Activated CD4-positive, alpha-beta T cell treated with anti-CD3 and anti-CD28 coated beads for 36 hours (primary cell): ENCODE measurements around the gene THBS4. TPM values are rescaled to one million over a fixed set of nuclear protein-coding genes. Genes with fewer than 3 reads are reported as not detected.
"Not testable (repeated sequence)": the region's sequence is repeated elsewhere in the genome, so short reads cannot be mapped to it uniquely, and the experiment has no call there.

Experiments
- ATAC-seq: fragments of 200-7000 bp; cut with Tn5 transposase; one replicate; pipeline ENCODE4 v1.10.0; 2021; ENCODE audit warnings: mild to moderate bottlenecking, moderate library complexity
- CTCF ChIA-PET: fragments of 350-600 bp; sonication (Branson Sonifier 250); formaldehyde crosslinking; loops from one replicate; lab custom pipeline; 2021; ENCODE audit warnings: antibody characterized with exemption; lab: Charles Lee
- POLR2A ChIA-PET: fragments of 350-600 bp; sonication (Branson Sonifier 250); formaldehyde crosslinking; loops from one replicate; lab custom pipeline; 2021; ENCODE audit warnings: antibody characterized with exemption, inconsistent platforms; lab: Charles Lee
- DNase-seq: peaks from one replicate; pipeline ENCODE4 v3.0.0-alpha.2; 2020
- H3K27ac Mint-ChIP-seq: one replicate; pipeline ENCODE4 v1.8.0; 2021; ENCODE audit warnings: mixed read lengths
- H3K27me3 Mint-ChIP-seq: one replicate; pipeline ENCODE4 v1.8.0; 2021; ENCODE audit warnings: mixed read lengths
- H3K36me3 Mint-ChIP-seq: one replicate; pipeline ENCODE4 v1.8.0; 2021; ENCODE audit warnings: low read depth, mixed read lengths
- H3K4me1 Mint-ChIP-seq: one replicate; pipeline ENCODE4 v1.8.0; 2021; ENCODE audit warnings: mixed read lengths
- H3K4me3 Mint-ChIP-seq: one replicate; pipeline ENCODE4 v1.8.0; 2021; ENCODE audit warnings: mild to moderate bottlenecking, moderate library complexity, mixed read lengths
- H3K9me3 Mint-ChIP-seq: one replicate; pipeline ENCODE4 v1.8.0; 2021; ENCODE audit warnings: low read depth, mixed read lengths
- intact Hi-C, 2 experiments: fragments of 100-400 bp; cut with DNase I in 1 of 2; cut with micrococcal nuclease in 1 of 2; formaldehyde crosslinking; loops; one replicate each; pipeline versions ENCODE4 v1.14.2 to v1.15.1; 2022 to 2024; cut with DNase I, micrococcal nuclease
- total RNA-seq, 2 experiments: library from RNA; stranded (reverse); gene quantifications; one replicate each; pipeline ENCODE4 v1.2.3, GENCODE V29; 2021

The THBS4 gene
- total RNA-seq, 2 experiments from 2014 or later: 2.1 to 2.3 TPM

DNA sequence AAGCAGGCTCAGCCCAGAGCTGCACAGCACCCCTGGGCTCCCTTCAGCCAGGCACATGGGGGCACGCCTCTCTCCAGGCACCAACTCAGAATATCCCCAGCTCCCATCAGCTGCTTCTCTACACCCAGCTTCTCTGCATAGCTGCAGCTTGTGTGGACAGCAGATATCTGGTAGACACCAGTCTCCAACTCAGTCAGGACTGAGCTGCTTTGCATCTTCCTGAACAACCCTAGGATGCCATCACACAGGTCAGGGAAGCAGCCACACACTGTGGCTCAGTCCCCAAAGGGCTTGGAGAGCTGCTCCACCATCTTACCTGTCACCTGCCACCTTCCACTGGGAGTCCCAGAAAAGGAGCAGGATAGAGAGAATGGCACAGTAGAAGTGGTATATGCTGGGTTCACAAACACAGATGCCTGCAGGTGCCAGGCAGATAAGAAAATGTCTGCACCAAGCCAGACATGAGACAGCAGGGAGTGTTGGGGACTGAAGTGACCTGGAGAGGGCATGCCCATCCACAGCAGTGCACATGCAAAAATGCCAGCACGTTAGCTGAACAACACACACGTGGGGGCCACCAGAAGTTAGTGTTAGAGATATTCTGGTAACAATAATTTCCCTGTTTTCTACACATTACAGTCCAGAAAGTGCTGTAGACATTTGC is 42.0 kb downstream of the THBS4 start:
- Mint-ChIP-seq H3K27ac (no peak overlapping the region), H3K4me1 (no peaks in the 10 kb centered on the region), H3K36me3 (no peaks in the 10 kb centered on the region), H3K9me3 (no peaks in the 10 kb centered on the region), H3K4me3 (no peak overlapping the region), H3K27me3 (no peaks in the 10 kb centered on the region)
- no peak for DNase-seq
- ChIA-PET CTCF (interaction anchor here (1.0 to 1.3 kb wide), 3 partner anchors 19 to 375 kb away, joined by 3 to 4 read pairs (median 4); no protein-coding TSS in a partner anchor), POLR2A (interaction anchor here (0.6 kb wide), 1 partner anchor 250 kb away, joined by 3 read pairs; no protein-coding TSS in a partner anchor)
- ATAC-seq: no peak
- intact Hi-C loops: no loop called here

DNA sequence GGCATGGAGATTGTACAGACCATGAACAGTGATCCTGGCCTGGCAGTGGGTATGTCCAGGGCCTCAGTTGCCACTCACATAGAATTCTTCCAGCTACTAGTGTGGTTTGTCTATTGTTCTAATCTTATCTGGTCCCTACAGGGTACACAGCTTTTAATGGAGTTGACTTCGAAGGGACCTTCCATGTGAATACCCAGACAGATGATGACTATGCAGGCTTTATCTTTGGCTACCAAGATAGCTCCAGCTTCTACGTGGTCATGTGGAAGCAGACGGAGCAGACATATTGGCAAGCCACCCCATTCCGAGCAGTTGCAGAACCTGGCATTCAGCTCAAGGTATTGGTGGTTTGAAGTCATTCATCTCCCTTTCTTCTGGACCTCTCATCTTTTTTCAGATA is 43.8 kb downstream of the THBS4 start:
- CTCF ChIA-PET: interaction anchor here (0.7 to 1.4 kb wide), 5 partner anchors 12 to 510 kb away, joined by 3 to 6 read pairs (median 4); no protein-coding TSS in a partner anchor
- no peak overlapping the region for H3K4me3 Mint-ChIP-seq
- no peak overlapping the region for H3K27ac Mint-ChIP-seq
- H3K4me1 Mint-ChIP-seq: peaks cover 12% of the 10 kb centered on the region
- POLR2A ChIA-PET: no interaction called here
- H3K27me3 Mint-ChIP-seq: no peaks in the 10 kb centered on the region
- DNase-seq (no peak), ATAC-seq (no peak)
- no peaks in the 10 kb centered on the region for H3K36me3 Mint-ChIP-seq
- H3K9me3 Mint-ChIP-seq: no peaks in the 10 kb centered on the region
- intact Hi-C loops: no loop called here

DNA sequence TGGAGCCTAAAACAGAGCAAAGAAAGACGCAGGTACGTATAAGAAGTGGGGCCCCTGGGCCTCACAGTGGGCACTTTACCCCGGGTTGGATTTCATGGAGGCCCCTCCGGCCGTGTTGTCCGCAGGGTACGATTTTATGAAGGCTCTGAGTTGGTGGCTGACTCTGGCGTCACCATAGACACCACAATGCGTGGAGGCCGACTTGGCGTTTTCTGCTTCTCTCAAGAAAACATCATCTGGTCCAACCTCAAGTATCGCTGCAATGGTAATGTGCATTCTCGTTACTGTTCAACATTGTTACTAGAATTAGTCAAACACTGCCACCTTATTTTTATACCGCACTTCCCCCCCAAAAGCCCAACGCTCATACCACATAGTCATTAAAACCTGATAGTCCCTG is 47.1 kb downstream of the THBS4 start:
- DNase-seq (no peak), ATAC-seq (no peak)
- H3K36me3 Mint-ChIP-seq: no peaks in the 10 kb centered on the region
- H3K4me3 Mint-ChIP-seq: no peak overlapping the region
- no peaks in the 10 kb centered on the region for H3K9me3 Mint-ChIP-seq
- peaks cover 12% of the 10 kb centered on the region for H3K4me1 Mint-ChIP-seq
- H3K27ac Mint-ChIP-seq: peak overlapping the region; percentile 78
- H3K27me3 Mint-ChIP-seq: no peaks in the 10 kb centered on the region
- ChIA-PET POLR2A (no interaction called here), CTCF (interaction anchor here (0.7 to 4.2 kb wide), 4 partner anchors 92 to 225 kb away, joined by 4 to 34 read pairs (median 9); no protein-coding TSS in a partner anchor)
- intact Hi-C loops: loop anchor here (2.0 to 10.0 kb wide), 4 partner anchors 91 to 1061 kb away; partner anchors contain the start of genes DHFR (in 1 of the 2), MSH3 (in 1 of the 2) and MTX3 (in 1 of the 2)

GRCh38 chr5:80082731-80083100 is 47.6 kb downstream of the THBS4 start:
- H3K4me3 Mint-ChIP-seq: peak overlapping the region; percentile 41
- H3K27me3 Mint-ChIP-seq: no peaks in the 10 kb centered on the region
- no peaks in the 10 kb centered on the region for H3K36me3 Mint-ChIP-seq
- H3K4me1 Mint-ChIP-seq: peaks cover 12% of the 10 kb centered on the region
- no peaks in the 10 kb centered on the region for H3K9me3 Mint-ChIP-seq
- CTCF ChIA-PET: interaction anchor here (0.6 to 4.2 kb wide), 52 partner anchors 9 to 1063 kb away, joined by 3 to 43 read pairs (median 4); no protein-coding TSS in a partner anchor
- peak; percentile 82 for ATAC-seq
- peak; percentile 85 for DNase-seq
- POLR2A ChIA-PET: interaction anchor here (0.5 kb wide), 1 partner anchor 188 kb away, joined by 3 read pairs; no protein-coding TSS in a partner anchor
- H3K27ac Mint-ChIP-seq: peak overlapping the region; percentile 78
- intact Hi-C loops: loop anchor here (1.0 to 10.0 kb wide), 9 partner anchors 92 to 1062 kb away; partner anchors contain the start of genes DHFR (in 1 of the 2), MSH3 (in 1 of the 2) and MTX3 (in 1 of the 2)

DNA sequence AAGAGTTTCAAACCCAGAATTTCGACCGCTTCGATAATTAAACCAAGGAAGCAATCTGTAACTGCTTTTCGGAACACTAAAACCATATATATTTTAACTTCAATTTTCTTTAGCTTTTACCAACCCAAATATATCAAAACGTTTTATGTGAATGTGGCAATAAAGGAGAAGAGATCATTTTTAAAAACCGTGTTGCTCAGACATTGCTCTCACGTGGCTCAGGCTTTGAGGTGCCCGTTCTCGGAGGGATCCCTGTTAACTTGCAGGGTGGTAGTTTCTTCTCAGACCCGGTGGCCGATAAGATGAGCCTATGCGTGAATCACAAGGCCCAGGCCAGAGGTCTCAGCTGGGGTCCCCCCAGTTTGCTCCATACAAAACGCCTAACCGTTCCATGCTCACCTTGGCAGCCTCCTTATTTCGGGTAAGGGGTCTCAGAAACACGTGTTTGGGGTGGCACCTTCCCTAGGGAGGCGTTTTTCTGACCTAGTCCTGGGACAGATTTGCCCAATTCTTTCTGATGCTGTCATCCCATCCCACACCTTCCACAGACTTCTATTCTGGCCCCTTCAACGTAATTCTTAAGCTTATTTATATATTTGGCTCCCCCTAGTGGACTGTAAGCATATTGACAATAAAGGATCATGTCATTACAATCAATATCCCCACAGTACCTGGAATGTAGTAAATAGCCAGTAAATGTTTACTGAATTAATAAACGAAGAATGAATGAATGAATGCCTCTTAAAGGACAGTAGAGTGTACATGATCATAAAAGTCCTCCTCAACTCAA is 48.1 kb downstream of the THBS4 start:
- no peaks in the 10 kb centered on the region for H3K9me3 Mint-ChIP-seq
- no peaks in the 10 kb centered on the region for H3K27me3 Mint-ChIP-seq
- H3K27ac Mint-ChIP-seq: peak overlapping the region; percentile 76
- ChIA-PET CTCF (interaction anchor here (0.6 to 4.2 kb wide), 81 partner anchors 9 to 1063 kb away, joined by 3 to 43 read pairs (median 4); partner anchors contain the start of gene SERINC5), POLR2A (interaction anchor here (0.5 to 0.7 kb wide), 3 partner anchors 93 to 187 kb away, joined by 3 to 5 read pairs (median 3); no protein-coding TSS in a partner anchor)
- peak overlapping the region; percentile 41 for H3K4me3 Mint-ChIP-seq
- H3K4me1 Mint-ChIP-seq: peaks cover 12% of the 10 kb centered on the region
- ATAC-seq (peak; percentile 82), DNase-seq (peak; percentile 40)
- intact Hi-C loops: loop anchor here (1.0 to 10.0 kb wide), 9 partner anchors 92 to 1062 kb away; partner anchors contain the start of genes DHFR (in 1 of the 2), MSH3 (in 1 of the 2) and MTX3 (in 1 of the 2)
- H3K36me3 Mint-ChIP-seq: no peaks in the 10 kb centered on the region

DNA sequence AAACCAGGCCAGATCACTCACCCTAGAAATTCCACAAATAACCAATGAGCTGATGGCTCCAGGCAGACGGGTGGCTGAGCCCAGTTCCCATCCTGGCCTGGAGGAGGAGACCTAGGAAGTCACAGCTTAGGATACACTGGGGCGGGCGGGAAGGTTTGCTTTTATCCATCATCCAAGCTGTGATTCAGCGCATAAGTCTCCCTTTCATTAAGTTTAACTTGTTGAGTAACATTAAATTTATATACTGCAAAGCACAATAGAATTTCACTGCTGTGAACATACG is 55.7 kb downstream of the THBS4 start:
- H3K27me3 Mint-ChIP-seq: no peaks in the 10 kb centered on the region
- no peak overlapping the region for H3K4me3 Mint-ChIP-seq
- no peaks in the 10 kb centered on the region for H3K36me3 Mint-ChIP-seq
- CTCF ChIA-PET: interaction anchor here (0.6 to 9.7 kb wide), 13 partner anchors 12 to 397 kb away, joined by 3 to 198 read pairs (median 5); partner anchors contain the start of gene FAM151B
- intact Hi-C loops: loop anchor here (1.0 to 5.0 kb wide), 4 partner anchors 36 to 316 kb away; partner anchors contain the start of gene ZFYVE16 (in 1 of the 2)
- POLR2A ChIA-PET: interaction anchor here (0.7 kb wide), 1 partner anchor 101 kb away, joined by 5 read pairs; no protein-coding TSS in a partner anchor
- no peaks in the 10 kb centered on the region for H3K9me3 Mint-ChIP-seq
- ATAC-seq (no peak), DNase-seq (no peak)
- H3K4me1 Mint-ChIP-seq: peaks cover 20% of the 10 kb centered on the region
- no peak overlapping the region for H3K27ac Mint-ChIP-seq

- peaks cover 20% of the 10 kb centered on the region for H3K4me1 Mint-ChIP-seq
- peak; percentile 79 for ATAC-seq
- intact Hi-C loops: loop anchor here (1.0 to 5.0 kb wide), 4 partner anchors 36 to 316 kb away; partner anchors contain the start of gene ZFYVE16 (in 1 of the 2)
- H3K9me3 Mint-ChIP-seq, H3K27ac Mint-ChIP-seq, H3K4me3 Mint-ChIP-seq, H3K36me3 Mint-ChIP-seq, H3K27me3 Mint-ChIP-seq: not testable (repeated sequence)
- peak; percentile 39 for DNase-seq
- ChIA-PET CTCF (interaction anchor here (0.6 to 9.7 kb wide), 51 partner anchors 8 to 1075 kb away, joined by 3 to 198 read pairs (median 4); partner anchors contain the start of gene SERINC5), POLR2A (interaction anchor here (0.6 to 0.8 kb wide), 2 partner anchors 48 to 164 kb away, joined by 3 to 4 read pairs; partner anchors contain the start of gene SERINC5)
Observed at GRCh38 chr5:80091792-80092192, 56.6 kb downstream of the THBS4 start.

- H3K27ac Mint-ChIP-seq: peak overlapping the region; percentile 61
Observed at GRCh38 chr5:80092486-80093107, 57.4 kb downstream of the THBS4 start.

DNA sequence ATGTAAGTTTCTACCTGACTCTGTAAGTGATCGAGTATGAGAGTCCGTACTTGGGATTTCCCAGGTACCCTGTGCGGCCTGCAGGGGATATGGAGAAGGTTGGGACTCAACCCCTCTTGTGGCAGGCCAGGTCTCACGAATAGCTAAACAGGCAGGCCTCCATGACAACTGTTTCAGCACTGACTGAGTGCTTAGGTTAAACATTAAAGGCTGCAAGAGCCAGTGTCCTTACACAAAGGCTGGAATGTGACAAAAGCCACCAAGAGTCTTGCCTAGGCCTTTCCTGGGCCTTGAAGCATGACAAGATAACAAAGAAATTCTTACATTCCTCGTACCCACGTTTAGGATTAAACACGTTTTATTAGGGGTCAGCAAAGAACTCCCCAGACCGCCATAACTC is 58.6 kb downstream of the THBS4 start:
- H3K27me3 Mint-ChIP-seq: no peaks in the 10 kb centered on the region
- H3K4me3 Mint-ChIP-seq: no peak overlapping the region
- POLR2A ChIA-PET: interaction anchor here (0.6 kb wide), 1 partner anchor 215 kb away, joined by 3 read pairs; no protein-coding TSS in a partner anchor
- H3K27ac Mint-ChIP-seq: peak overlapping the region; percentile 39
- DNase-seq (no peak), ATAC-seq (no peak)
- H3K36me3 Mint-ChIP-seq: no peaks in the 10 kb centered on the region
- CTCF ChIA-PET: interaction anchor here (0.6 to 9.7 kb wide), 3 partner anchors 10 to 213 kb away, joined by 4 to 198 read pairs (median 22); no protein-coding TSS in a partner anchor
- intact Hi-C loops: loop anchor here (5.0 kb wide), 2 partner anchors 34 to 314 kb away; partner anchors contain the start of gene ZFYVE16 (in 1 of the 2)
- no peaks in the 10 kb centered on the region for H3K9me3 Mint-ChIP-seq
- peaks cover 23% of the 10 kb centered on the region for H3K4me1 Mint-ChIP-seq

More at GRCh38 chr5:80092486-80093107, 57.4 kb downstream of the THBS4 start:
- ChIA-PET CTCF (interaction anchor here (0.6 to 9.7 kb wide), 30 partner anchors 9 to 577 kb away, joined by 3 to 198 read pairs (median 4); partner anchors contain the start of gene SERINC5), POLR2A (interaction anchor here (0.8 kb wide), 1 partner anchor 47 kb away, joined by 4 read pairs; no protein-coding TSS in a partner anchor)
- ATAC-seq: peak; percentile 16
- Mint-ChIP-seq H3K9me3 (no peaks in the 10 kb centered on the region), H3K27me3 (no peaks in the 10 kb centered on the region), H3K4me3 (peak overlapping the region; percentile 13), H3K4me1 (peaks cover 20% of the 10 kb centered on the region), H3K36me3 (no peaks in the 10 kb centered on the region)
- intact Hi-C loops: loop anchor here (5.0 kb wide), 2 partner anchors 35 to 315 kb away; partner anchors contain the start of gene ZFYVE16 (in 1 of the 2)
- no peak for DNase-seq

DNA sequence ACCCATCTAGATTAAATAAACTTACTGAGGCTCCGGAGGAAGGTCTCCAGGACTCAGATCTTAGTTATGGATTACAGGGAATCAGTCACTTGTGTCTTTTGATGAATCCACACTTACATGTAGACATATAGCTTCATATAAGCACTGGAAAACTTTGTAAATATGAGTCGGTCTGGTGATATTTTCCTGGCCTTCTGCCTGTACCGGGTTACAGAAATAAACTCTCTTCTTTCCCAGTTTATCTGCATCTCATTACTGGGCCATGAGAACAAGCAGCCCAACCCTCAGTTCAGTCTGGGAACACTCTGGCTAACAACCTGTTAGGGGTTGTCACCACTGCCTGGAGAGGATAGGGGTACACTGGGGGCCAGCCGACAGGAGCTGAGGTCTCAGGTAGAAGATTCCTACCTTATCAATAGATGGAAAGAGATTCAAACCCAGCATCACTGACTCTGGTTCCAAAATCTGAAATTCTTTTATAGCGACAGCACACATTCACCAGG is 59.1 kb downstream of the THBS4 start:
- H3K36me3 Mint-ChIP-seq: no peaks in the 10 kb centered on the region
- no peaks in the 10 kb centered on the region for H3K9me3 Mint-ChIP-seq
- ATAC-seq (no peak), DNase-seq (no peak)
- no peaks in the 10 kb centered on the region for H3K27me3 Mint-ChIP-seq
- intact Hi-C loops: loop anchor here (5.0 kb wide), 2 partner anchors 33 to 313 kb away; partner anchors contain the start of gene ZFYVE16 (in 1 of the 2)
- peaks cover 23% of the 10 kb centered on the region for H3K4me1 Mint-ChIP-seq
- H3K27ac Mint-ChIP-seq: no peak overlapping the region
- no peak overlapping the region for H3K4me3 Mint-ChIP-seq
- POLR2A ChIA-PET: interaction anchor here (0.6 kb wide), 1 partner anchor 215 kb away, joined by 3 read pairs; no protein-coding TSS in a partner anchor
- CTCF ChIA-PET: interaction anchor here (0.6 to 9.7 kb wide), 3 partner anchors 11 to 213 kb away, joined by 4 to 198 read pairs (median 6); no protein-coding TSS in a partner anchor
